ENCODE results near the gene OR10A6. TPM values are rescaled to one million over a fixed set of nuclear protein-coding genes. Genes with fewer than 3 reads are reported as not detected.

Gene OR10A6
- total RNA-seq, 1 donor from 2014 or later = 0.07 TPM

DNA sequence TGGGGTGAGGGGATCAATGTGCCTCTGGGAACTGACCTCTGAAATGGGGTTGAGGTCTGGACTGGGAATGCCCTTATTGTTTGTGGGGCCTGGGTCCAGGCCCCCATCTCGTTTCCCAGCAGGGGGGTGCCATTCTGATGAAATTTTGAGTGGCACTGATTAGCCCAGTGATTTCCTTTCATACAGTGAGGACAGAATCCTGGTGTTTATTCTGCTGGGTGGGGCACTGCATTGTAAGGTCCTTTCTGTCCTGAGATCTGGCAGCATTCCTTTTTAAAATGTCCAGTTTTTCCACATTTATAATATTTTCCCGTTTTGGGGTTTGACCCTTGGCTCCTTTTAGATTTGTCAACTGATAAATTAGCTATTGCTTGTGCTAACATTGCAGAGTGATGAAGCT is 27.1 kb downstream of the OR10A6 start:
- no peak overlapping the region for H3K4me2 ChIP-seq (ENCODE audit: low read length)
- FAIRE-seq = no peak

DNA sequence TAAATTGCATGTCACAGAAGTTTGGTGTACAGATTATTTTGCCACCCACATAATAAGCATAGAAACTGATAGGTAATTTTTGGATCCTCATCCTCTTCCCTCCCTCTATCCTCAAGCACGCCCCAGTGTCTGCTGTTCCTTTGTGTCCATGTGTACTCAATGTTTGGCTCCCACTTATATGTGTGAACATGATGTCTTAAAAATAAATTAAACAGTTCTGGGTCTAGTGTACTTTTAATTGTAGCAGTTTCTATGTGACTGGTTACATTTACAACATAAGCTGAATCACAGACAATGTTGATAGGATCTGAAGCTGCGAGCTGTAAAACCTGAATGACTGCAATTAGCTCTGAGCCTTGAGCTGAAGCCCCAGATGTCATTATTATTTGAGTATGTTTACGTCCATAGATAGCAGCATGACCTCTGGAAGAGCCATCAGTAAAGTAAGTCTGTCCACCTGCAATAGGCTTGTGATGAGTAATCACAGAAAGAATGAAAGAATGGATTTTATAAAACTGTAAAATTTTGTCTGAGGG is 29.7 kb downstream of the OR10A6 start:
- H3K4me2 ChIP-seq (ENCODE audit: low read length) = no peak overlapping the region
- H3K9me3 ChIP-seq (ENCODE audit: insufficient read depth, low read depth, low read length) = no peaks in the 10 kb centered on the region
- H3K9ac ChIP-seq (ENCODE audit: low read length) = no peak overlapping the region
- Mint-ChIP-seq H3K36me3 (ENCODE audit: low read depth, unreplicated experiment) (peaks cover 22% of the 10 kb centered on the region), H3K27me3 (ENCODE audit: low read depth, unreplicated experiment) (no peaks in the 10 kb centered on the region), H3K9me3 (ENCODE audit: unreplicated experiment) (peaks cover 5% of the 10 kb centered on the region), H3K4me1 (ENCODE audit: low read depth, unreplicated experiment) (peaks cover 31% of the 10 kb centered on the region), H3K4me3 (ENCODE audit: unreplicated experiment) (no peak overlapping the region), H3K27ac (ENCODE audit: unreplicated experiment) (no peak overlapping the region)
- no peak for DNase-seq (ENCODE audit: low read depth)
- H4K20me1 ChIP-seq (ENCODE audit: insufficient read depth, low read length) = no peaks in the 10 kb centered on the region
- peaks cover 3% of the 10 kb centered on the region for H3K27me3 ChIP-seq (ENCODE audit: insufficient read depth, low read length)
- FAIRE-seq = no peak
- H3K36me3 ChIP-seq (ENCODE audit: insufficient read depth, low read length) = no peaks in the 10 kb centered on the region
- H3K4me3 ChIP-seq (ENCODE audit: insufficient read depth, low read depth, low read length) = no peak overlapping the region
- no peak for TF ChIP-seq EZH2 (IDR thresholded peaks at IDR 0.05; ENCODE audit: insufficient read depth, low read length)
- TF ChIP-seq, protein P1, sequence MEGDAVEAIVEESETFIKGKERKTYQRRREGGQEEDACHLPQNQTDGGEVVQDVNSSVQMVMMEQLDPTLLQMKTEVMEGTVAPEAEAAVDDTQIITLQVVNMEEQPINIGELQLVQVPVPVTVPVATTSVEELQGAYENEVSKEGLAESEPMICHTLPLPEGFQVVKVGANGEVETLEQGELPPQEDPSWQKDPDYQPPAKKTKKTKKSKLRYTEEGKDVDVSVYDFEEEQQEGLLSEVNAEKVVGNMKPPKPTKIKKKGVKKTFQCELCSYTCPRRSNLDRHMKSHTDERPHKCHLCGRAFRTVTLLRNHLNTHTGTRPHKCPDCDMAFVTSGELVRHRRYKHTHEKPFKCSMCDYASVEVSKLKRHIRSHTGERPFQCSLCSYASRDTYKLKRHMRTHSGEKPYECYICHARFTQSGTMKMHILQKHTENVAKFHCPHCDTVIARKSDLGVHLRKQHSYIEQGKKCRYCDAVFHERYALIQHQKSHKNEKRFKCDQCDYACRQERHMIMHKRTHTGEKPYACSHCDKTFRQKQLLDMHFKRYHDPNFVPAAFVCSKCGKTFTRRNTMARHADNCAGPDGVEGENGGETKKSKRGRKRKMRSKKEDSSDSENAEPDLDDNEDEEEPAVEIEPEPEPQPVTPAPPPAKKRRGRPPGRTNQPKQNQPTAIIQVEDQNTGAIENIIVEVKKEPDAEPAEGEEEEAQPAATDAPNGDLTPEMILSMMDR (IDR thresholded peaks at IDR 0.05; ENCODE audit: insufficient read depth, low read depth, low read length) = no peak
- H2AFZ ChIP-seq (ENCODE audit: low read depth, low read length) = no peak overlapping the region
- no peak overlapping the region for H3K27ac ChIP-seq (ENCODE audit: low read depth, low read length)
- peaks cover 7% of the 10 kb centered on the region for H3K4me1 ChIP-seq (ENCODE audit: insufficient read depth, low read length)
- H3K79me2 ChIP-seq (ENCODE audit: insufficient read depth, low read length) = no peaks in the 10 kb centered on the region

More for the DNA sequence above, 27.1 kb downstream of the OR10A6 start:
- Histone ChIP-seq H3K4me1 (ENCODE audit: insufficient read depth, low read length) (peaks cover 7% of the 10 kb centered on the region), H3K27me3 (ENCODE audit: insufficient read depth, low read length) (peaks cover 3% of the 10 kb centered on the region), H3K4me3 (ENCODE audit: insufficient read depth, low read depth, low read length) (no peak overlapping the region), H2AFZ (ENCODE audit: low read depth, low read length) (no peak overlapping the region), H4K20me1 (ENCODE audit: insufficient read depth, low read length) (no peaks in the 10 kb centered on the region), H3K79me2 (ENCODE audit: insufficient read depth, low read length) (no peaks in the 10 kb centered on the region), H3K27ac (ENCODE audit: low read depth, low read length) (no peak overlapping the region), H3K36me3 (ENCODE audit: insufficient read depth, low read length) (no peaks in the 10 kb centered on the region), H3K9ac (ENCODE audit: low read length) (no peak overlapping the region), H3K9me3 (ENCODE audit: insufficient read depth, low read depth, low read length) (no peaks in the 10 kb centered on the region)
- Mint-ChIP-seq H3K27ac (ENCODE audit: unreplicated experiment) (peak overlapping the region; percentile 36), H3K36me3 (ENCODE audit: low read depth, unreplicated experiment) (peaks cover 19% of the 10 kb centered on the region), H3K4me3 (ENCODE audit: unreplicated experiment) (peak overlapping the region; percentile 77), H3K9me3 (ENCODE audit: unreplicated experiment) (peaks cover 5% of the 10 kb centered on the region), H3K4me1 (ENCODE audit: low read depth, unreplicated experiment) (peaks cover 46% of the 10 kb centered on the region), H3K27me3 (ENCODE audit: low read depth, unreplicated experiment) (no peaks in the 10 kb centered on the region)
- TF ChIP-seq EZH2 (IDR thresholded peaks at IDR 0.05; ENCODE audit: insufficient read depth, low read length) = no peak
- TF ChIP-seq, protein P1 (IDR thresholded peaks at IDR 0.05; ENCODE audit: insufficient read depth, low read depth, low read length) = no peak
- DNase-seq (ENCODE audit: low read depth) = no peak

DNA sequence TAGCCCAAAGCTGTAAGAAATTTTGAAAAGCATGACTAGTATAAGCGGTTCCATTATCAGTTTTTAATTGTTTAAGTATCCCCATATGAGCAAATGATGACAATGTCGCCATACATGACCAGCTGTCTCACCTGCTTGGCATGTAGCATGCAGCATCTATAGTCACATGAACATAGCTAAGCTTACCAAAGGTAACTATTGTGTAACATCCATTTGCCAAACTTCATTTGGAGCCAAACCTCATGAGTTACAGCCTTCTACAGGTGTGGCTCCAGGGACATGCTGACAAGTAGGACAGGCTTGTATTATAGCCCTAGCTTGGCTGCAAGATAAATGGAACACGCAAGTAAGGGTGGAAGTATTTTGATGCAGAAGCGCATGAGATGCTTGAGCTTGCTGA is 30.4 kb downstream of the OR10A6 start:
- H3K36me3 Mint-ChIP-seq (ENCODE audit: low read depth, unreplicated experiment) = peaks cover 22% of the 10 kb centered on the region
- Histone ChIP-seq H3K4me2 (ENCODE audit: low read length) (no peak overlapping the region), H3K27me3 (ENCODE audit: insufficient read depth, low read length) (peaks cover 3% of the 10 kb centered on the region), H3K9ac (ENCODE audit: low read length) (no peak overlapping the region), H3K79me2 (ENCODE audit: insufficient read depth, low read length) (no peaks in the 10 kb centered on the region), H4K20me1 (ENCODE audit: insufficient read depth, low read length) (no peaks in the 10 kb centered on the region), H2AFZ (ENCODE audit: low read depth, low read length) (no peak overlapping the region), H3K9me3 (ENCODE audit: insufficient read depth, low read depth, low read length) (no peaks in the 10 kb centered on the region), H3K27ac (ENCODE audit: low read depth, low read length) (no peak overlapping the region), H3K4me1 (ENCODE audit: insufficient read depth, low read length) (peaks cover 4% of the 10 kb centered on the region), H3K36me3 (ENCODE audit: insufficient read depth, low read length) (no peaks in the 10 kb centered on the region), H3K4me3 (ENCODE audit: insufficient read depth, low read depth, low read length) (no peak overlapping the region)
- FAIRE-seq (no peak), DNase-seq (ENCODE audit: low read depth) (no peak)
- TF ChIP-seq, protein P1 (IDR thresholded peaks at IDR 0.05; ENCODE audit: insufficient read depth, low read depth, low read length) = no peak
- TF ChIP-seq EZH2 (IDR thresholded peaks at IDR 0.05; ENCODE audit: insufficient read depth, low read length) = no peak
- H3K4me3 Mint-ChIP-seq (ENCODE audit: unreplicated experiment) = no peak overlapping the region
- no peaks in the 10 kb centered on the region for H3K27me3 Mint-ChIP-seq (ENCODE audit: low read depth, unreplicated experiment)
- H3K4me1 Mint-ChIP-seq (ENCODE audit: low read depth, unreplicated experiment) = peaks cover 26% of the 10 kb centered on the region
- no peak overlapping the region for H3K27ac Mint-ChIP-seq (ENCODE audit: unreplicated experiment)
- peaks cover 5% of the 10 kb centered on the region for H3K9me3 Mint-ChIP-seq (ENCODE audit: unreplicated experiment)

Measured in astrocyte (in vitro differentiated cells and primary cell).